AG08396 (cell line): Measurements from ENCODE around the gene SPTBN5.

Experiments
- DNase-seq: peaks from one replicate; pipeline ENCODE4 v3.0.0; 2012; ENCODE audit warnings: low spot score, mixed read lengths

SPTBN5 gene

GRCh38 chr15:41866263-41866703 lies 27.6 kb downstream of the SPTBN5 start:
- no peak for DNase-seq

GRCh38 chr15:41865490-41866055 lies 28.3 kb downstream of the SPTBN5 start:
- no peak for DNase-seq

- no peak for DNase-seq
Measured at GRCh38 chr15:41862515-41863116, 31.2 kb downstream of the SPTBN5 start.

GRCh38 chr15:41861736-41862356 lies 32.0 kb downstream of the SPTBN5 start:
- DNase-seq: no peak

- DNase-seq: no peak
Measured at GRCh38 chr15:41860049-41860828, 33.6 kb downstream of the SPTBN5 start.

GRCh38 chr15:41858756-41859155 lies 35.1 kb downstream of the SPTBN5 start:
- no peak for DNase-seq

GRCh38 chr15:41857316-41857715 lies 36.5 kb downstream of the SPTBN5 start:
- no peak for DNase-seq

GRCh38 chr15:41856716-41857115 lies 37.1 kb downstream of the SPTBN5 start:
- DNase-seq: no peak

GRCh38 chr15:41856262-41856661 lies 37.6 kb downstream of the SPTBN5 start:
- DNase-seq: no peak

GRCh38 chr15:41855261-41855961 lies 38.4 kb downstream of the SPTBN5 start:
- no peak for DNase-seq

- no peak for DNase-seq
Measured at GRCh38 chr15:41854443-41854842, 39.4 kb downstream of the SPTBN5 start.

GRCh38 chr15:41853831-41854230 lies 40.0 kb downstream of the SPTBN5 start:
- no peak for DNase-seq

- DNase-seq: no peak
Measured at GRCh38 chr15:41852736-41853590, 40.9 kb downstream of the SPTBN5 start.

GRCh38 chr15:41851755-41852370 lies 42.0 kb downstream of the SPTBN5 start:
- no peak for DNase-seq

- DNase-seq: no peak
Measured at GRCh38 chr15:41851167-41851523, 42.7 kb downstream of the SPTBN5 start.

- DNase-seq: no peak
Measured at GRCh38 chr15:41850482-41851166, 43.2 kb downstream of the SPTBN5 start.

GRCh38 chr15:41849861-41850260 lies 44.0 kb downstream of the SPTBN5 start:
- no peak for DNase-seq

- no peak for DNase-seq
Measured at GRCh38 chr15:41849204-41849603, 44.6 kb downstream of the SPTBN5 start.

- DNase-seq: no peak
Measured at GRCh38 chr15:41848631-41849030, 45.2 kb downstream of the SPTBN5 start.

GRCh38 chr15:41847981-41848380 lies 45.9 kb downstream of the SPTBN5 start:
- no peak for DNase-seq
